Stimulated activated CD8-positive, alpha-beta memory T cell treated with anti-CD3 and anti-CD28 coated beads, Interleukin-7, amount 100 ng/mL, for 24 hours (primary cell): Measurements from ENCODE around the gene AURKAIP1.
A peak's percentile ranks its signal among the peaks of the same experiment; 100 is the strongest.

Experiments used
- DNase-seq: peaks from one replicate; pipeline ENCODE4 v3.0.0-alpha.2; 2020; ENCODE audit warnings: low read depth

The AURKAIP1 gene

GRCh38 chr1:1345860-1346500 lies 29.0 kb downstream of the AURKAIP1 start:
- DNase-seq, result no peak

- no peak for DNase-seq
These were observed 29.6 kb downstream of the AURKAIP1 start for GRCh38 chr1:1345384-1345783.

- peak; percentile 30 for DNase-seq
These were observed 30.2 kb downstream of the AURKAIP1 start for GRCh38 chr1:1344655-1345361.

GRCh38 chr1:1343811-1344421 lies 31.1 kb downstream of the AURKAIP1 start:
- no peak for DNase-seq

DNA sequence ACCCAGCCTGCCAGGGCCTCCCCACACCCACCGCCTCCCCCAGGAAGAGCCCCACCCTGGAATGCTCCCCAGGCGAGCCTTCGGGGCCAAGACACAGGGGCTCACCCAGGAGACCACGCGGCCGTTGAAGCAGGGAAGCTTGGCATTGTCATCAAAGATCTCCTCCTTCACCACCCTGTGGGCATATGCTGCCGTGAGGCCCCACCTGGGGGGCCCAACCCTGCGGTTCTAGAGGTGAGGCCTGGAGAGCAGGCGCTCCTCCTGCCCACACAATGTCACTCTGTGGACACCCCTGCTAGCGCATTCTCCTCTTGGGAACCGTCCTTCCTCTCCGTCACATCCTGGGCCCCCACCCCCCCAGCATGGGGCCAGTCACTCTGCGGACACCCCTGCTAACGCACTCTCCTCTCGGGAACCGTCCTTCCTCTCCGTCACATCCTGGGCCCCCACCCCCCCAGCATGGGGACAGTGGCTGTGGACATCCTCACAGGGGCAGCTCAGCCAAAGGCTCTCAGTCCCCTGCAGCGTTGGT lies 32.4 kb downstream of the AURKAIP1 start:
- no peak for DNase-seq

GRCh38 chr1:1342061-1342562 lies 32.9 kb downstream of the AURKAIP1 start:
- no peak for DNase-seq

DNA sequence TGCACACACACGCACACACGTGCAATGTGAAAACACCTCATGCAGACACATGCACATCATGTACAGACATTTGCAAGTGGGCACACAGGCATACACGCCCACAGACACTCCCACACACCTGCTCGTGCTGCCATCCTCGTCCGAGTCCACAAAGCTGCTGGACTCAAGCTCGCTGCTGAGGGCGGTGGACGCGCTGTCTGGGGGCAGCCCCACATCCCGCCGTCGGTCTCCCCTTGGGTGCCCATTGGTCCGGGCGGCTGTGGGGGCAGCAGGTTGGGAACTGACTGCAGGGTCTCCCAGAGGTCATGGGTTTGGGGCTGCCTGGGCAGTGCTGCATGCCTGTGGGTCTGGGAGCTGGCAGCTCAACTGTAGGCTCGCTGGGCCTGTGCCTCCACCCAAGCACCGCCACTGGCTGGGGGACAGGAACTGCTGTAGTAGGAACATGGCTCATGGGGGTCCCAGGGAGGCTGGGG lies 33.4 kb downstream of the AURKAIP1 start:
- DNase-seq, result no peak

- DNase-seq, result no peak
These were observed 34.0 kb downstream of the AURKAIP1 start for GRCh38 chr1:1340791-1341548.

DNA sequence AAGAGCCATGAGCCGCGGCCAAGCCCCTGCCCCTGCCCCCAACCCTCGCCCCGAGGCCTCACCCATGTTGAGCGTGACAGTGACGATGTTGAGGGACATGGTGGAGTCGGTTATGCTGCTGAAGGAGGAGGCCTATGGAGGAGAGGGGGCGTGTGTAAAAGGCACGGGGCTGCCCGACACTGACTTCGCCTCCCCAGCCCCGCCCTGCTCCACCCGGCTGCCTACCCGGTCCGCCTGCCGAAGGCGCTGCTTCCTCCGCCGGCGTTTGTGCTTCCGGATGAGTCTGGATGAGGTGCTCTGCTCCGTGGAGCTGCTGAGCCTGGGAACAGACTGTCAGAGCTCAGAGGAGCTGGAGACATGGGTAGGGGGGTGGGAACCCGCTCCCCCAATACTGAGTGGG lies 34.8 kb downstream of the AURKAIP1 start:
- DNase-seq, result no peak

DNA sequence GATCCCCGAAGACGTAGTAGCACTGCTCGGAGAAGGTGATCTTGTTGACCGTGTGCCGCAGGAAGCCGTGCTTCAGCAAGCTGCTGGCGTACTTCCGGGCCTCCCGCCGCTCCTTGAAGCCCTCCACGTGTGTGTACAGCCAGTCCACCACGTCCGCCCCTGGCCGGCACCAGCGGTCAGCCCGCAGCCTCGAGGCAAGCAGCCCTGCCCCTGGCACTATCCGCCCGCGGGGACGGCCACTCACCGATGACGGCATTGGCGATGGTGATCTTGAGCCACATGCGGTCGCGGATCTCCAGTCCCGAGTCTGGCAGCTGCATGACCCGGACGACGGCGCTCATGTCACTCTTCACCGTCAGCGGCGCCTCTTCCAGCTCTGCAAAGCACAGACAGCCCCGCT lies 36.7 kb downstream of the AURKAIP1 start:
- no peak for DNase-seq

GRCh38 chr1:1337793-1338147 lies 37.2 kb downstream of the AURKAIP1 start:
- DNase-seq, result no peak

DNA sequence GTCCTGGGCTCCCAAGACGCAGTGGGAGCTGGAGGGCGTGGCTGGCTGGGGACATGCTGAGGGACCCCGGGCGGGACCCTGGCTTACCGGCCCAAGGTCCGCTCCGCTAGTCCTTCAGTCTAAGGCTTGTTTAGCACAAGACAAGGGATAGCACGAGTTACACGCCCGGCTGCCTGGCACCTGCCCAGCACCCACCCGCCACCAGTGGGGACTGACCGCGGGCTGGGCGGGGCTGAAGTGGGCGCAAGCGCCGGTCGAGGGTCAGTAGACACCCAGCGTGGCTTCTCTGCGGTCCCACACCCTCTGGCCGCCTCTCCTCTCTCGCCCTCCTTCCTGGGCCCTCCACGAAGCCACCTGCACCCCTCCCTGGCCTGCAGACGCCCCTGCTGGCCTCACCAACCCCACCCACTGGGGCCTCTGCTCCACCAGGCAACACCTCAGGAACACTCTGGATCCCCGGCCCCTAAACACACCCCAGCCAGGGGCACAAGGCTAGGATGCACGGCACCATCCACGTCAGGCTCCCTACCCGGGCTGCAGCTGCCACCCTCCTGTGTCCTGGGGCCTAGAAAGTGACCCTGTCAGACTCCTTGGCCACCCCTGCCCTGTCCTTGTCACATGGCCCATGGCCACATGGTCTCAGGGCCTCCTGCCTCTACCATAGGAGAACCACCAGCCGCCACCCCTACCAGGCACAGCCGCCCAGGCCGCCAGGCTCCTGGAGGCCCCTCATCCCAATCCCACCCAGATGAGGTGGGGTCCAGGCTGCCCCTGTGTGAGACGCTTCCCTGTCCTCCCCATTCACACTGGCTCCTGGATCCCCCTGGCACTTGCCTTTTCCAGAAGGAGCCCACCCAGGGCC lies 37.8 kb downstream of the AURKAIP1 start:
- DNase-seq, result no peak

DNA sequence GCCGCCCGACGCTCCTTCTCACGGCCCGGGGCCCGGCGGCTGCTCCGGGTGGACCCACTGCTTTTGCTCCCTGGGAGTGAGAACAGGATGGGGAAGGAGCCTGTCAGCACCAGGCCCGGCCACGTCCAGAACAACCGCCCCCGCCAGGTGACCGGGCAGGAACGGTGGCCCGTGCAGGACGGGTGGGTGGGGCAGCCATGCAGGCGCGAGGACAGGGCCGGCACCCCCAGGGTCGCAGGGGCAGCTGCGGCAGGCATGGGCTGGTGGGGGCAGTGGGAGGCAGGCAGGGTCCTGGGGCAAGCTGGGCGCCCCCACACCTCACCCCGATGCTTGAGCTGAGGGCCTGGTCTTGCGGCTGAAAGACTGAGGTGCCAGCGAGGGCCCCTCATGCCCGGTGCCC lies 38.6 kb downstream of the AURKAIP1 start:
- no peak for DNase-seq

DNA sequence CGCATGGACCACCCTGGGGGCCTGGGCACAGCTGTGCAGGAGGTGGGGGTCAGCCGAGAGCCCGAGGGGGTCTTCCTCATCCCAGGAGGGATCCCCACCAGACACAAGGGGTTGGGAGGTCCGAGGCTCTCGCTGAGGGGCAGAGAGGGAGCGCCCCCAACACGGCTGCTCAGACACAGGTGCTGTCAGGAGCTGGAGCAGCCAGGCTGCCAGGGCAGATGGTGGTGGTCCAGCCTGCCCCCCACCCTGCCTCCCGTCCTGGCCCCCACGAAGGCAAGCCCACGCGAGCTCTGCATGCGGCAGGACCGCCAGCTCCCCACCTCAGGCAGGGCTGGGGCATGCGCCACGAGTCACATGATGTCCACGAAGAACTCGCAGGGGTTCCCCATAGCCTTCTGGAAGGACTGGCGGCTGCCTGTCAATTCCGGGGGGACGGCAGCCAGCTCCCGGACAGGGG lies 39.2 kb downstream of the AURKAIP1 start:
- no peak for DNase-seq

- DNase-seq, result no peak
These were observed 39.7 kb downstream of the AURKAIP1 start for GRCh38 chr1:1335283-1335682.

DNA sequence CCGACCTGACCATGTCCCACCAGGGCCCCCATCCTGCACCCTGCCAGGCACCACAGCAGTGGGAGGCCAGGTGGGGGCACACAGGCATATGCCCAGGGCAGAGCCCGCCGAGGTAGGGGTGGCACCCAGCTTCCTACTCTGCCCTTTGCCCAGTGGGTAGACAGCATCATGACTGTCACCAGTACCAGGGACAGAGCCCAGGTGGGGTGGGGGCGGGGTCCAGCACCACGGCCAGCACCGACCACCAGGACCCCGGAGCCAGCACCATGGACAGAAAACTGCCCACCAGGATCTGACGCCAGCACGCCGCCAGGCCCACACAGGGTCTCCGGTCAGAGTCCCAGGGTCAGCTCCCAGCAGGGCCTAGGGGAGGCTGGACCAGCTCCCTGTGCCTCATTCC lies 40.2 kb downstream of the AURKAIP1 start:
- no peak for DNase-seq

DNA sequence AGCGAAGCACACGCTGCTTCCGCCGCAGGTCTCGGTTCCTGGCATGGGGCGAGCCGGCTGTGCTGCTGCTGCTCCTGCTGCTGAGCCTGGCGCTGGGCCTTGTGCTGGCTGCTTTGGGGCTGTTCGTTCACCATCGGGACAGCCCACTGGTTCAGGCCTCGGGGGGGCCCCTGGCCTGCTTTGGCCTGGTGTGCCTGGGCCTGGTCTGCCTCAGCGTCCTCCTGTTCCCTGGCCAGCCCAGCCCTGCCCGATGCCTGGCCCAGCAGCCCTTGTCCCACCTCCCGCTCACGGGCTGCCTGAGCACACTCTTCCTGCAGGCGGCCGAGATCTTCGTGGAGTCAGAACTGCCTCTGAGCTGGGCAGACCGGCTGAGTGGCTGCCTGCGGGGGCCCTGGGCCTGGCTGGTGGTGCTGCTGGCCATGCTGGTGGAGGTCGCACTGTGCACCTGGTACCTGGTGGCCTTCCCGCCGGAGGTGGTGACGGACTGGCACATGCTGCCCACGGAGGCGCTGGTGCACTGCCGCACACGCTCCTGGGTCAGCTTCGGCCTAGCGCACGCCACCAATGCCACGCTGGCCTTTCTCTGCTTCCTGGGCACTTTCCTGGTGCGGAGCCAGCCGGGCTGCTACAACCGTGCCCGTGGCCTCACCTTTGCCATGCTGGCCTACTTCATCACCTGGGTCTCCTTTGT lies 41.3 kb downstream of the AURKAIP1 start:
- DNase-seq, result no peak

DNA sequence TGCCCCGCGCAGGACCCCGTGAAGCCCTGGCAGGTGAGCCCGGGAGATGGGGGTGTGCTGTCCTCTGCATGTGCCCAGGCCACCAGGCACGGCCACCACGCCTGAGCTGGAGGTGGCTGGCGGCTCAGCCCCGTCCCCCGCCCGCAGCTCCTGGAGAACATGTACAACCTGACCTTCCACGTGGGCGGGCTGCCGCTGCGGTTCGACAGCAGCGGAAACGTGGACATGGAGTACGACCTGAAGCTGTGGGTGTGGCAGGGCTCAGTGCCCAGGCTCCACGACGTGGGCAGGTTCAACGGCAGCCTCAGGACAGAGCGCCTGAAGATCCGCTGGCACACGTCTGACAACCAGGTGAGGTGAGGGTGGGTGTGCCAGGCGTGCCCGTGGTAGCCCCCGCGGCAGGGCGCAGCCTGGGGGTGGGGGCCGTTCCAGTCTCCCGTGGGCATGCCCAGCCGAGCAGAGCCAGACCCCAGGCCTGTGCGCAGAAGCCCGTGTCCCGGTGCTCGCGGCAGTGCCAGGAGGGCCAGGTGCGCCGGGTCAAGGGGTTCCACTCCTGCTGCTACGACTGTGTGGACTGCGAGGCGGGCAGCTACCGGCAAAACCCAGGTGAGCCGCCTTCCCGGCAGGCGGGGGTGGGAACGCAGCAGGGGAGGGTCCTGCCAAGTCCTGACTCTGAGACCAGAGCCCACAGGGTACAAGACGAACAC lies 42.1 kb downstream of the AURKAIP1 start:
- no peak for DNase-seq

DNA sequence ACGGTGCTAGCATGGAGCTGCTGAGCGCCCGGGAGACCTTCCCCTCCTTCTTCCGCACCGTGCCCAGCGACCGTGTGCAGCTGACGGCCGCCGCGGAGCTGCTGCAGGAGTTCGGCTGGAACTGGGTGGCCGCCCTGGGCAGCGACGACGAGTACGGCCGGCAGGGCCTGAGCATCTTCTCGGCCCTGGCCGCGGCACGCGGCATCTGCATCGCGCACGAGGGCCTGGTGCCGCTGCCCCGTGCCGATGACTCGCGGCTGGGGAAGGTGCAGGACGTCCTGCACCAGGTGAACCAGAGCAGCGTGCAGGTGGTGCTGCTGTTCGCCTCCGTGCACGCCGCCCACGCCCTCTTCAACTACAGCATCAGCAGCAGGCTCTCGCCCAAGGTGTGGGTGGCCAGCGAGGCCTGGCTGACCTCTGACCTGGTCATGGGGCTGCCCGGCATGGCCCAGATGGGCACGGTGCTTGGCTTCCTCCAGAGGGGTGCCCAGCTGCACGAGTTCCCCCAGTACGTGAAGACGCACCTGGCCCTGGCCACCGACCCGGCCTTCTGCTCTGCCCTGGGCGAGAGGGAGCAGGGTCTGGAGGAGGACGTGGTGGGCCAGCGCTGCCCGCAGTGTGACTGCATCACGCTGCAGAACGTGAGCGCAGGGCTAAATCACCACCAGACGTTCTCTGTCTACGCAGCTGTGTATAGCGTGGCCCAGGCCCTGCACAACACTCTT lies 42.8 kb downstream of the AURKAIP1 start:
- no peak for DNase-seq
